IMR-90 (cell line): ENCODE results near the gene TOR4A.

Source experiments
- MXI1 ChIP-seq: IDR thresholded peaks from 2 replicates; pipeline ENCODE4 v1.6.1; 2012; ENCODE audit warnings: low read depth, mild to moderate bottlenecking, low read length, moderate library complexity, borderline replicate concordance
- POLR2A ChIP-seq: IDR thresholded peaks from 2 replicates; pipeline ENCODE4 v1.6.1; 2012; ENCODE audit warnings: mild to moderate bottlenecking, low read depth, low read length
- RAD21 ChIP-seq: IDR thresholded peaks from 2 replicates; pipeline ENCODE4 v1.6.1; 2012; ENCODE audit warnings: low read length, improper control_type of control experiment
- TF ChIP-seq, protein P1 (sequence below): conservative IDR thresholded peaks from 2 replicates; pipeline ENCODE4 v1.5.1; 2012; ENCODE audit warnings: mild to moderate bottlenecking, low read depth, low read length, improper control_type of control experiment

DNA sequence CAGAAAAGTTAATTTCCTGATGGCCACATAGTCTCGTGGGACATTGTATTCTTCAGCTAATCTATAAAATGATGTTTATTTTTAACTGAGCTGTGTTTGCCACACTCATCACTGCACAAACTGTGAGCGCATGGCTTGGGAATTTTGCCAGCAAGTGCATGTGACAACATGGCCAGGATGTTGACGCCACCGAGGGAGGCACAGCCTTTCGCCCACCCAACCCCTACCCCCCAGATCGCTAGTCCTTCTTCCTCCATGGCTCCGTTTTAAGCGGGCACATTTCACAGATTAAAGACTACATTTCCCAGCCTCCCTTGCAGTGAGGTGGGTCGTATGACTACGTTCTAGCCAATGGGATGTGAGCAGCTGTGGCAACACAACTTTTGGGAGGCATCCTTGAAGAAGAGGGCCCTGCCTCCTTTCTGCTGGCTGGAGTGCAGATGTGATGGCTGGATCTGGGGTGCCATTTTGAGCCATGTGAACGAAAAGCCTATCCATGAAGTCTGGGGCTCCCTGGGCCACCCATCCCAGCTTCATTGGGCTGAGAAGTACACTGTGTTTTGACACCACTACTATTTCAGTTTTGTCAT is 16.7 kb downstream of the TOR4A start:
- TF ChIP-seq, protein P1, sequence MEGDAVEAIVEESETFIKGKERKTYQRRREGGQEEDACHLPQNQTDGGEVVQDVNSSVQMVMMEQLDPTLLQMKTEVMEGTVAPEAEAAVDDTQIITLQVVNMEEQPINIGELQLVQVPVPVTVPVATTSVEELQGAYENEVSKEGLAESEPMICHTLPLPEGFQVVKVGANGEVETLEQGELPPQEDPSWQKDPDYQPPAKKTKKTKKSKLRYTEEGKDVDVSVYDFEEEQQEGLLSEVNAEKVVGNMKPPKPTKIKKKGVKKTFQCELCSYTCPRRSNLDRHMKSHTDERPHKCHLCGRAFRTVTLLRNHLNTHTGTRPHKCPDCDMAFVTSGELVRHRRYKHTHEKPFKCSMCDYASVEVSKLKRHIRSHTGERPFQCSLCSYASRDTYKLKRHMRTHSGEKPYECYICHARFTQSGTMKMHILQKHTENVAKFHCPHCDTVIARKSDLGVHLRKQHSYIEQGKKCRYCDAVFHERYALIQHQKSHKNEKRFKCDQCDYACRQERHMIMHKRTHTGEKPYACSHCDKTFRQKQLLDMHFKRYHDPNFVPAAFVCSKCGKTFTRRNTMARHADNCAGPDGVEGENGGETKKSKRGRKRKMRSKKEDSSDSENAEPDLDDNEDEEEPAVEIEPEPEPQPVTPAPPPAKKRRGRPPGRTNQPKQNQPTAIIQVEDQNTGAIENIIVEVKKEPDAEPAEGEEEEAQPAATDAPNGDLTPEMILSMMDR, result no peak
- no peak for TF ChIP-seq RAD21
- no peak for TF ChIP-seq POLR2A
- TF ChIP-seq MXI1, result no peak
